Adrenal gland (tissue), 12 donors: ENCODE measurements around the gene CHRNB4. TPM values are rescaled to one million over a fixed set of nuclear protein-coding genes. Genes with fewer than 3 reads are reported as not detected.

Experiments used
- DNase-seq, 7 donors: peaks; one replicate each; pipeline ENCODE4 v3.0.0-alpha.2; 2019 to 2020
- H3K27ac ChIP-seq, 5 donors: fragments of 200-600 bp; sonication (generic) in 4 of 5; 1 replicate in 3 of 5; 2 replicates in 2 of 5; pipeline versions ENCODE4 v1.5.1 to v1.8.0; 2016 to 2020; ENCODE audit warnings: mild to moderate bottlenecking in 1 of 5
- H3K27me3 ChIP-seq: fragments of 200-600 bp; 2 replicates; pipeline ENCODE4 v1.8.0; 2021
- H3K36me3 ChIP-seq, 2 donors: fragments of 200-600 bp; replicated peaks in 1 of 2; 1 replicate in 1 of 2; 2 replicates in 1 of 2; pipeline versions ENCODE4 v1.5.1 to v1.8.0; 2018 to 2022
- H3K4me1 ChIP-seq, 2 donors: fragments of 200-600 bp; replicated peaks in 1 of 2; 1 replicate in 1 of 2; 2 replicates in 1 of 2; pipeline versions ENCODE4 v1.5.1 to v1.8.0; 2018 to 2021
- H3K4me3 ChIP-seq, 4 donors: fragments of 200-600 bp; sonication (generic) in 3 of 4; one replicate each; pipeline ENCODE4 v1.5.1; 2016 to 2018
- H3K9me3 ChIP-seq, 3 donors: fragments of 200-600 bp; sonication (generic) in 1 of 3; replicated peaks in 1 of 3; 1 replicate in 2 of 3; 2 replicates in 1 of 3; pipeline versions ENCODE4 v1.5.1 to v1.8.0; 2016 to 2021
- CTCF ChIP-seq, 6 experiments: fragments of 450-650 bp in 4 of 6; fragments of 200-600 bp in 2 of 6; sonication (generic) in 1 of 6; IDR thresholded peaks; 1 replicate in 5 of 6; 2 replicates in 1 of 6; pipeline versions ENCODE4 v1.5.1 to v1.8.0; 2016 to 2021; ENCODE audit warnings: antibody characterized with exemption in 6 of 6, mild to moderate bottlenecking in 2 of 6, moderate library complexity in 1 of 6
- POLR2A ChIP-seq, 2 donors: fragments of 450-650 bp; IDR thresholded peaks; one replicate each; pipeline ENCODE4 v1.6.1; 2017; ENCODE audit warnings: antibody characterized with exemption in 2 of 2, mild to moderate bottlenecking in 2 of 2, moderate library complexity in 1 of 2
- WGBS, 4 donors: extraction: QIAGEN DNeasy Blood & Tissue Kit in 2 of 4; methylation state at CpG; one replicate each; pipeline versions ENCODE4 v1.1.5 to v1.1.7; 2013 to 2017; 5-methylcytosine and 5-hydroxymethylcytosine counted together
- intact Hi-C, 2 donors: fragments of 100-400 bp; cut with DNase I; formaldehyde crosslinking; loops; one replicate each; pipeline versions ENCODE4 v1.14.1 to v1.15.0; 2022 to 2023
- polyA plus RNA-seq, 3 donors: library from polyadenylated mRNA; stranded (reverse); fragments of 200-250 nt in 2 of 3; fragments of 350-450 nt in 1 of 3; fragmentation: Illumina TruSeq in 1 of 3; extraction: RNeasy Lipid Tissue Mini Kit (QIAGEN cat#74804) in 1 of 3; gene quantifications; one replicate each; pipeline ENCODE4 v1.2.3, GENCODE V29; 2013 to 2014
- total RNA-seq, 9 donors: library from RNA; depleted of rRNA in 4 of 9; stranded (reverse); fragments of >200 nt in 4 of 9; fragments of 120-200 nt in 1 of 9; fragmentation: NEBNext Ultra II Directional in 1 of 9; extraction: Animal tissue kit (Norgen Biotek cat#: 25700) in 1 of 9; gene quantifications; one replicate each; pipeline versions ENCODE4 v1.1.0 to v1.2.4, GENCODE V29; 2013 to 2023
- donor health status: healthy with polysubstance abuse.
- donor health status: Bipolar disorder and iron deficiency.
- donor health status: DM: yes; HTN: yes; CAD: no.
- donor health status: DM: no; HTN: no; CAD: no.
- donor health status: DM: no; HTN: no; CAD: no.
- donor health status: DM: yes; HTN: yes; CAD: no.

The CHRNB4 gene
- total and polyA plus RNA-seq, 12 donors = 0.24 to 5.7 (median 1.2) TPM

GRCh38 chr15:78636378-78636859, 4.6 kb downstream of the CHRNB4 start:
- intact Hi-C loops = loop anchor here (5.0 kb wide), 1 partner anchor 71 kb away; no protein-coding TSS in a partner anchor
- no peak overlapping the region for H3K4me3 ChIP-seq

DNA sequence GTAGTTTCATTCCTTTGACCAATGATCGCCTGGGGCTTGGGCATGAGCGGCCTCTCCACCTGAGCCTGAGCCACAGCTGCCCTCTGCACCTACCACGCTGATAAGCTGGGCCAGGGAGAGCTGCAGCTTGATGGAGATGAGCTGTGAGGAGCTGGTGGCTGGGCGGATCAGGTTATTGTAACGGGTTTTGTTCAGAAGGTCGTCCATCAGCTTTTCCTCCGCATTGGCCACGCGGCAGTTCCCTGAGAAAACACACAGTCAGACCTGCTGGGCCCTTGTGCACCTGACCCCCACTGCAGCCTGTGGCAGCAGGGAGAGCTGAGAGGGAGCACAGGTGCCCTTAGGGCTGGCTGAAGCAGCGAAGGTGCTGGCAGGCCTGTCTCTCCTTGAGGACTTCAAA, 5.7 kb downstream of the CHRNB4 start:
- 83 to 94% (median 90%) methylated on average over 9 to 10 of the region's 10 CpGs for WGBS, 4 donors
- no peak for DNase-seq
- no peaks in the 10 kb centered on the region for H3K9me3 ChIP-seq
- TF ChIP-seq CTCF (IDR thresholded peaks at IDR 0.05) (no peak), POLR2A (IDR thresholded peaks at IDR 0.05) (no peak)
- no peak overlapping the region for H3K4me3 ChIP-seq
- H3K27me3 ChIP-seq = no peaks in the 10 kb centered on the region
- no peaks in the 10 kb centered on the region for H3K36me3 ChIP-seq
- H3K27ac ChIP-seq = no peak overlapping the region
- peaks cover 0 to under 1% of the 10 kb centered on the region in 2 donors for H3K4me1 ChIP-seq
- intact Hi-C loops = loop anchor here (5.0 kb wide), 1 partner anchor 72 kb away; no protein-coding TSS in a partner anchor

More at GRCh38 chr15:78636378-78636859, 4.6 kb downstream of the CHRNB4 start:
- 79 to 91% (median 84%) methylated on average over 2 of the region's 2 CpGs for WGBS, 4 donors
- no peak for DNase-seq
- H3K36me3 ChIP-seq = no peaks in the 10 kb centered on the region
- H3K4me1 ChIP-seq = peaks cover 7 to 12% of the 10 kb centered on the region in 2 donors
- no peaks in the 10 kb centered on the region for H3K27me3 ChIP-seq
- no peaks in the 10 kb centered on the region for H3K9me3 ChIP-seq
- TF ChIP-seq POLR2A (IDR thresholded peaks at IDR 0.05) (no peak), CTCF (IDR thresholded peaks at IDR 0.05) (no peak)
- no peak overlapping the region for H3K27ac ChIP-seq

DNA sequence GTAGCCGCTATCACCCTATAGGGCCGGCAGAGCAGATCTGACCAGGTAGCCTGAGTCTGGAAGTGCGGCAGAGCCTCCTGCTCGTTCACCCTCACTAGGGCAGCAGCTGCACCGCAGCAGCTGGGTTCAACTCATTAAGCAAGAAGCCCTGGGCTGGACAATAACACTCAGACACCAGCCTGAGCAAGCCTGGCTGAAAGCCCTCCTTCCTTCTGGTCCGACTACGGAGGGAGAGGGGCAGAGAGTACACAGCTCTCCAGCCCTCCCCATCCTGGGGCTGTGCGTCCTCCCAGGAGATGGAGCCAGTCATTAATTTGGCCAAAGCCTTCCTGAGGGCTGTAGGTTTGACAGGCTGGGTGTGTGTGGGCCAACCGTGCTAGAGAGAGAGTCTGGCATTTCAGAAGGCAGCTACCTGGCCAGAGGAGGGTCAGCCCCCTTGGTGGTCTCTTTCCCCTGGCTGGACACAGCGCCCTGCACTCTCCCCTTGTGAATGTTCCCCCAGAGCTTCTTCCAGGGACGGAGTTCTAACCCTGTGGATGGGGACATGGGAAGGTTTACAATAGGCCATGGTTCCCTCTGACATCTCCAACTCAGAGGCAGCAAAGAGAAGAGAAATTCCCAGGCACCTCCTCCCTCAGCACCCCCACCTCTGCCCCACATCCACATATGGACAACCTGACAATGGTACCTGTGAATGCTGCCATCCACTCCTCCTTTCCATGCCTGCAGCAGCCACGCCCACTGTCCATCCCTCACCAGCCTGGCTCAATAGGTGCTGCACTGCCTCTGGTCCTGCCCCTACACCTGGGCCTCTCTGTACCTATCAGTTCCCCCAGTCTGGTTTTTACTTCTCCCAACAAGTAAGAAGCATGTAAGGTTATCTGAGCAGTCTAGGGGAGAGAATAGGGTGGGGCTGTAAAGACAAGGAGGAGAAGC, 6.5 kb downstream of the CHRNB4 start:
- no peaks in the 10 kb centered on the region for H3K4me1 ChIP-seq
- no peak overlapping the region for H3K4me3 ChIP-seq
- intact Hi-C loops = loop anchor here (5.0 kb wide), 1 partner anchor 73 kb away; no protein-coding TSS in a partner anchor
- H3K27ac ChIP-seq = no peak overlapping the region
- no peaks in the 10 kb centered on the region for H3K36me3 ChIP-seq
- 81 to 92% (median 91%) methylated on average over 4 to 12 of the region's 12 CpGs for WGBS, 4 donors
- DNase-seq = peak in 1 of 7 donors; percentile 45
- H3K27me3 ChIP-seq = no peaks in the 10 kb centered on the region
- TF ChIP-seq POLR2A (IDR thresholded peaks at IDR 0.05) = no peak
- no peaks in the 10 kb centered on the region for H3K9me3 ChIP-seq

DNA sequence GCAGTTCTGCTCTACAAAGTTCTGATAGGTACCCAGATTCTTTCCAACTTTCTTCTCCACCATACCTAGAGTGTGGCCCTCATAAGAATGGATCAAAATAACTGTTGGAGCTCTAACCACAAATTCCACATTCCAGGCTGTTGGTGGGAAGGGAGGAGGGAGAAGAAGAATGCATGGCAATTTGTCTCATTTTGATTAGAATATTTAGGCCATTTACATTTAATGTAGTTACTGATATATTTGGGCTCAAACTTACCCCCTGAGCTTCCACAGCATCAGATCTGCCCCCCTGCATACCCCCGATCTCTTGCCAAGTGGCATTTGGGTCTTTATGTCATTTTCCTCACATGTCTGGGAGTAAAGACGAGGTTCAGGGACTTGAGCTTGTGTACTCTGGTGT, 7.7 kb downstream of the CHRNB4 start:
- H3K27me3 ChIP-seq = no peaks in the 10 kb centered on the region
- no peaks in the 10 kb centered on the region for H3K9me3 ChIP-seq
- TF ChIP-seq CTCF (IDR thresholded peaks at IDR 0.05) (no peak), POLR2A (IDR thresholded peaks at IDR 0.05) (no peak)
- H3K36me3 ChIP-seq = no peaks in the 10 kb centered on the region
- intact Hi-C loops = no loop called here
- DNase-seq = no peak
- WGBS, 4 donors = 87 to 89% (median 88%) methylated on average over 2 of the region's 2 CpGs
- H3K4me3 ChIP-seq = no peak overlapping the region
- no peak overlapping the region for H3K27ac ChIP-seq
- no peaks in the 10 kb centered on the region for H3K4me1 ChIP-seq
